NCI-H446 treated with DMSO at 0.1 percent for 48 hours (cell line): ENCODE data around the gene BRWD1.
"Not testable (repeated sequence)": the region's sequence is repeated elsewhere in the genome, so short reads cannot be mapped to it uniquely, and the experiment has no call there.

ENCODE experiments used
- DNase-seq: peaks from one replicate; lab custom pipeline; 2025; lab: John Stamatoyannopoulos, UW

Gene BRWD1

DNA sequence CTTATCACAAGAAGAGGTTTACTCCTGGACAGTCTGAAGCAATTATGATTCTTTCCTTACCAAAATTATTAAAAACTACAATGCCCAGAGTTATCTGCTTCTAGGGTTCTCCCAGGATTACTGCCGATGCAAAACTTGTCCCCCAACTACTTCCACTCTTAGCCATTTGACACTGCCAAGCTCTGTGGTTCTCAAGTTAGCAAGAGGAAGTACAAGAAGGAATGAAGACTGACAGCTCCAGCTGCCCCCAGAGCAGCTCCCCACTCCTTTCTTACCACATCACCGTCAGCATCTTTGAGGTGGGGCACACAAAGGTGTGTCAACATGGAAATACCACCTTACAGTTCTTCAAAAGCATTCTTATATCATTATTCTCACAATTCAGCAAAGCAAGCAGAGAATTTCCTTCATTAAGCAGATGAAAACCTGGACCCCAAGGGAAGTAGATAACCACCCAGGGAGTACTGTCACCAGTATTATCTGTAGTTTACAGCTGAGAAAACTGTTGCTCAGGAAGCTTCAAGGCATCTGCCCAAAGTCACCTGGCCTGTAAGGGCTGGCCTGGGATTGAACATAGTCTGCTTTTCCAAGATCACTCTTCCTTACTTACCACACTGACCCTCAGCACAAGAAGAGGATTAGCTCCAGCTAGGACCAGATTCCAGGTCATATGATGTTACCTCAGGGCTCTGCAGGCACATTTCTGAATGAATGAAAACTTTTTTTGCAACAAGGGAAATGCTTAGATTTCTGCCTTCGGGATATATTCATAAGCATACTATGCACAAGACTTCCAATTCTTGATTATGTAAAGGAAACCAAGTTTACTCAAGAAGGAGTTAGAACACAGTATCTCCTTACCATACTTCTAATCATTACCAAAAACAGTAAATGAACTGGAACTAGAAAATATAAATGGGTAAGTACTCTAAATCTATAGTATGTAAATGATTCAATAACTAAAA is 139.4 kb downstream of the BRWD1 start:
- no peak for DNase-seq

- DNase-seq: no peak
These were observed 143.5 kb downstream of the BRWD1 start for GRCh38 chr21:39169906-39170305.

DNA sequence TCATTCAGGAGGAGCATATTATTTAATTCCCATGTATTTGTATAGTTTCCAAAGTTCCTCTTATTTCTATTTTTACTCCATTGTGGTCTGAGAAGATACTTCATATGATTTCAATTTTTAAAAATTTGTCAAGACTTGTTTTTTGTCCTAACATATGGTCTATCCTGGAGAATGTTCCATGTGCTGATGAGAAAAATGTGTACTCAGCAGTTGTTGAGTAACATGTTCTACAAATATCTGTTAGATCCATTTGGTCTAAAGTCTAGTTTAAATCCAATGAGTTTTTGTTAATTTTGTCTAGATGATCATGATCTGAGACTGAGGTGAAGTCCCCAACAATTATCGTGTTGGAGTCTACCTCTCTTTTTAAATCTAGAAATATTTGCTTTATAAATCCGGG is 144.6 kb downstream of the BRWD1 start:
- no peak for DNase-seq

GRCh38 chr21:39164523-39164922 is 148.9 kb downstream of the BRWD1 start:
- DNase-seq: no peak

DNA sequence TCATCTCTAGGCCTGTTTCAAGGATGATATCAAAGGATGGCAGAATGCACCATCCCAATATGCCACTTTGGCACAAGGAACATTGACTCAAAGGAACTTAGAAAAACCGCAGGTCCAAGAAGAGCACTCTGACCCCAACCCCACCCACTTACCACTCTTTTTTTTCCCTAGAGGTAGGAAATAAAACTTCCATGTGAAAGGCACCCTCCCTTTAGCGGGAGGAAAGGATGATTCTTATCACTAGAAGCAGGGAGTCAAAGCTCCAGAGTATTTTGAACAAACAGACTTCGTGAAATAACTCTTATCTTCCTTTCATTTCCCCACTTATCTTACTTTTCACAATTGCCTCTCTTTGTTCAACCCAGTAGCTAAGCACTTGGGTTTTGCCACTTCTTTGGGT is 152.4 kb downstream of the BRWD1 start:
- DNase-seq: no peak

DNA sequence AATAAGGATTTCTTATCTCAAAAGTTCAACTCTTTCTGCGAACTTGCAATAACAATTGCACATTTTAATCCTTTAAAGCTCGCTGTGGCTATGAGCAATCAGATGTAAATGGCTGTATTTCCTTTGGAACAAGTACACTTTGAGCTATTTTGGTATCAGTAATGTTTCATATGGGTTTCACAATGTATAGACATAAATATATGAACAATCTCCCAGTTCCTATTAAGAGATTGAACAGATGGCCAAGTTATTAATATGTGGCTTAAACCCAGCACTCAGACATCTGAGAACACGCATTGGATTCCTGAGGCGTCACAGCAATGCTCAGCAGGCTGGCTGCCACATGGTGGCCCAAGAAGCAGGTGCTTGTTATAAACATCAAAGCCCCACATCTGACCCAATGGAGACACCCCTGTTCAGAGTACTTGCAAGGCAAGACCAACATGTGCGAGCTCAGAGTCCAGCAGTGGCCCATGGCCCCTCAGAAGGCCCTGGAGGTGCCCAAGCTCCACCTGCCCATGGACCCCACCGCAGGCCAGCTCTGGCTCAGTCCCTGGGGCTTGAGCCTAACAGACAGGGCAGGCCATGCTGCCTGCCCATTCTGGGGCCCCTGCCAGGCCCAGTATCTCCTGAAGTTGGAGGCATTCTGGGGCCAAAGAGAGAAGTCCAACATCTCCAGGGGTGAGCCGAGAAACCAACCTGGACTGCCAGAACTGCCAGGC is 153.9 kb downstream of the BRWD1 start:
- no peak for DNase-seq

DNA sequence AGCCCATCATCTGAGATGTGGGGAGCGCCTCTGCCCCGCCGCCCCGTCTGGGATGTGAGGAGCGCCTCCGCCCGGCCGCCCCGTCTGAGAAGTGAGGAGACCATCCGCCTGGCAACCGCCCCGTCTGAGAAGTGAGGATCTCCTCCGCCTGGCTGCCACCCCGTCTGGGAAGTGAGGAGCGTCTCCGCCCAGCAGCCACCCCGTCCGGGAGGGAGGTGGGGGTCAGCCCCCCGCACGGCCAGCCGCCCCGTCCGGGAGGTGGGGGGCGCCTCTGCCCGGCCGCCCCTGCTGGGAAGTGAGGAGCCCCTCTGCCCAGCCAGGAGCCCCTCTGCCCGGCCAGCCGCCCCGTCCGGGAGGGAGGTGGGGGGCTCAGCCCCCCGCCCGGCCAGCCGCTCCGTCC is 156.2 kb downstream of the BRWD1 start:
- DNase-seq: not testable (repeated sequence)

DNA sequence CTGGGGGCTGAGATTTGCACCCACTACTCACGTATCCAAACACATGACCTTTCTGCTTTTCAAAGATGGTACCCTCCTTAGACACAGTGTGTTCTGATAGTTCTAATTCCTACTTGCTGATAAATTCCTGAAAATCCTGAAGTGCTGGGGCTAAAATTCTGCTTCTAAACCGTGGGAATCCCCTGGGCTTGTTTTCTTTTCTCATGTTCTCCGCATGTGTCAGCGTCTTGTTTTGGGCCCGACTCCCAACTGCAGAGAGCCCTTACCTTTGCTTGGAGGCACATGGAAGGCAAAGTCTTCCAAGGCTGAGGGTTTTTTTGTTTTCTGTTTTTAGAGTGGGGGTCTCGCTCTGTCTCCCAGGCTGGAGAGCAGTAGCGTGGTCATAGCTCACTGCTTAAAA is 157.4 kb downstream of the BRWD1 start:
- no peak for DNase-seq

- no peak for DNase-seq
These were observed 157.9 kb downstream of the BRWD1 start for GRCh38 chr21:39155578-39155977.

- DNase-seq: no peak
These were observed 159.6 kb downstream of the BRWD1 start for GRCh38 chr21:39153842-39154241.

DNA sequence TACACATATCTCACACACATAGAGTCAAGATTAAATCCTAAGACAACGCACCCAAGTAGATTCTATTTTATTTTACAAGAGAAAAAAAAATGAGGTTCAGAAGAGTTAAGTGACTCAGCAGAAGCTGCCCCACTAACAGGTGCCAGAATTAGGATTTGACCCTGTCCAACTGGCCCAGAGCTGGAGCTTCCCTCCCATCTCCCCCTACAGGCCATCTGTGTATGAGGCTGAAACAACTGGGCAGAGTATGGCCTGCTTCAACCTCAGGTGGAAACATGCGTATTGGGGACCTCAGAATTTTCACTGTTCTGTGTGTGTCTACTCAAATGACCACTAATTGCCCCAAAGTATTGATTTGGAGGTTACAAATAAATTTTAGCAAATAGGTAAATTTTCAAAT is 160.1 kb downstream of the BRWD1 start:
- no peak for DNase-seq

DNA sequence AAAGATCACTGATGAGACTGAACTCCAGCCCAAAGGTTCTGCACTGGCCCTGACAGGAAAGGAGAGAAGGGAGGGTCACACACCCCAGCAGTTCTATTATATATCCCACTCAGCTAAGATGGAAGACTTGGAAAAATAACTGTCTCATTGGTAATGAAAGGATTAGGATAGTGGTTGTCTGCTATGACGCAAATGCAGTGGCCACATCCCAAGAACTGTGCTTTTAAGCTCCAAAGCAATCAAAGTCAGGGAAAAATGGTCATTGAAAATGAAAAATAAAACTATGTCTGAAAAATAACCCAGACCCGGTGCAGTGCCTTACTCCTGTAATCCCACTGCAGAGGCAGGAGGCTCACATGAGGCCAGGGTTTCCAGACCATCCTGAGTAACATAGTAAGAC is 161.2 kb downstream of the BRWD1 start:
- no peak for DNase-seq

GRCh38 chr21:39150877-39151276 is 162.6 kb downstream of the BRWD1 start:
- DNase-seq: no peak

DNA sequence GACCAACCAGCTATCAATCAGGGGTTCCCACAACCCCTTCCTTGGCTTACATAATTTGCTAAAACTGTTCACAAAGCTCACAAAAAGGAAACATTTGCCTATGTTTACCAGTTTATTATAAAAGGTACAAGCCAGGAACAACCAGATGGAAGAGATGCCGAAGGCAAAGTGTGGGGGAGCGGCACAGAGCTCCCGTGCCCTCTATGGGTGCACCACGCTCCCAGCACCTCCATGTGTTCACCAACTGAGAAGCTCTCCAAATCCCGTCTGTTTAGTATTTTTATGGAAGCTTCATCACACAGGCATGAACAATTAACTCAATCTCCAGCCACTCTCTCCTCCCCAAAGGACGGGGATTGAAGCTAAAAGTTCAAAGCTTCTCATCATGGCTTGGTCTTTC is 163.1 kb downstream of the BRWD1 start:
- no peak for DNase-seq

DNA sequence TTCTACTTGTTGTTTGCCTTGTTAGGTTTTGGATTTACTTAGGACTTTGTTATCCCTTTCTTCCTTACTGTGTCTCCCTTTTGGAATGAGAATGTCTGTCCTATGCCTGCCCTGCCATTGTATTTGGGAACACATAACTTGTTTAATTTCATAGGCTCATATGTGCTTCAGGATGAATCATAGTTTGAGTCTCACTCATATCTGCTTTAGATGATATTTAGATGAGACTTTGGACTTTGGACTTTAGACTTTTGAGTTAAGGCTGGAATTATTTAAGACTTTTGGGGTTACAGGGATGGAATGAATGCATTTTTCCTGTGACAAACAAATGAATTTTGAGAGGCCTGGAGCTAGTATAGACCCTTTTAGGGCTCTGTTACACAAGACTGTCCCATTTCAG is 163.6 kb downstream of the BRWD1 start:
- DNase-seq: no peak

DNA sequence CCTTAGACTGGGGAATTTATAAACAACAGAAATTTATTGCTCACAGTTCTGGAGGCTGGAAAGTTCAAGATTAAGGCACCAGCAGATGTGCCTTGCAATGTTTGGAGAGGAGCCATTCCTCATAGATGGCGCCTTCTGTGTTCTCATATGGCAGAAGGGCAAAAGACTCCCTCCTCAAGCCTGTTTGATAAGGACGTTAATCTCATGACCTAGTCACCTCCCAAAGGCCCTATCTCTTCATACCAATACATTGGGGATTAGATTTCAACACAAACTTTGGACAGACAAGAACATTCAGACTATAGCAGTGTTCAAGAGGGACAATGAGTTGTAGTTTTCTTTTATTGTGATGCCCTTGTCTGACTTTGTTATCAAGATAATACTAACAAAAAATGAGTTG is 164.5 kb downstream of the BRWD1 start:
- no peak for DNase-seq

- no peak for DNase-seq
These were observed 169.2 kb downstream of the BRWD1 start for GRCh38 chr21:39144191-39144590.

GRCh38 chr21:39142972-39143371 is 170.5 kb downstream of the BRWD1 start:
- no peak for DNase-seq

- DNase-seq: no peak
These were observed 171.9 kb downstream of the BRWD1 start for GRCh38 chr21:39141502-39141901.

DNA sequence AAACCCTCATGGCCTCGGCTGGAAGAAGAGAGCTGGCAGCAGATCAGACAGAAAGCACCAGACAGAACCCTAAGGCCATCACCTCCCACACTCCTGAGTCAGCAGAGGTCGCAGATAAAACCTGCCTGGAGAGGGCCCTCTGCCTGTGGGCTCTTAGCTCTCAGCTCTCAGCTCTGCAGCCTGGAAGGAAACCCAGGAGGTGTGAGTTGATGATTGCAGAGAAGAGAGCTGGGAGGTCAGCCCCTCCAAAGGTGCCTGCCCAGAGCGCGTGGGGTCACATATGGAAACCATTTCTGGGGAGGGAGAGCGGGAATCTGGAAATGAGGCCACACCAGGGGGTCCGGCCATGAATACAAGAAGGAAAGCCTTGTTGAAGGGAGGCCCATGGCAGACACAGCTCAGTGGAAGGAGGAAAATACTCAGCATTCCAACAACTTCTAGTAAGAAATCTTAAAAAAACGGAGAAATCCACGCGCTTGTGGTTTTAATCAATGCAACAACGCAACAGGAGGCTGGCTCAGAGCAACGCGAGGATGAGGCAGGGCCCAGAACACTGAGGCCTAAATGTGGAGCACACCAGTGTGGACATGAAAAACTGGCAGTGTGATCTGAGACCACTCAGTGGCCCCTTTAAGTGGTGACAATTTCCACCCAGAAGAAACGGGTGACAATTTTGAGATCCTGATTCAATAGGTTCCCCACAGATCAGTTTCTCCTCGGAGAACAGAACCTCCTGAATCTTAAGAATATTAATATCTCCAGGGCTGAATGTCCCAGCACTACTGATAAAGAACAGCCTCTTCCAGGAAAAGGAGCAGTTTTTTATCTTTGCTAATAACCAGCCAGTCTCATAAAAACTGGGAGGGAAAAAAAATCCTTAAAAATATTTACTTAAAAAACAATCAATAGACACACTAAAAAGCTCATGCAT is 175.9 kb downstream of the BRWD1 start:
- no peak for DNase-seq

- DNase-seq: no peak
These were observed 176.7 kb downstream of the BRWD1 start for GRCh38 chr21:39136711-39137110.

GRCh38 chr21:39136138-39136537 is 177.3 kb downstream of the BRWD1 start:
- DNase-seq: not testable (repeated sequence)
